ENCODE data around the gene PILRB. TPM values are rescaled to one million over a fixed set of nuclear protein-coding genes. Genes with fewer than 3 reads are reported as not detected.
"Not testable (repeated sequence)": the region's sequence is repeated elsewhere in the genome, so short reads cannot be mapped to it uniquely, and the experiment has no call there.

PILRB gene
- total and polyA plus RNA-seq, 7 donors = 11.2 to 19.2 (median 13.4) TPM

DNA sequence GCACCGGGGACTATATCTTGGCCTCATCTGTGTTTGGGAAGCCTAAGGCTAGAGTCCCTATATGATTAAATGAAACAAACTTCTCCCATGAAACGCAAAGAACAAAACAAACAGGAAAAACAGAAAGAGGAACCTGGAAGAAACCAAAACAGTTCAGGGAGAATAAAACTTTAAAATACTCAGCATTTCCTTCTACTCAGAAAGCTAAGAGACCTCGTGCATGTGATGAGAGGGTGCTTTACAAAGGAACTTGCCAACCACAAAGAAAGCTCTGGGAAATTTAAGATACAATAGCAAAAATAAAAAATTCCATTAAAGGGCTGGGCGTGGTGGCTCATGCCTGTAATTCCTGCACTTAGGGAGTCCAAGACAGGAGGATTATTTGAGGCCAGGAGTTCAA lies 22.3 kb downstream of the PILRB start:
- Histone ChIP-seq H3K9me3 (no peaks in the 10 kb centered on the region), H3K4me1 (peaks cover 4% of the 10 kb centered on the region), H3K27ac (no peak overlapping the region), H3K36me3 (ENCODE audit: insufficient read depth in 1 of 2, low read depth in 1 of 2) (no peaks in the 10 kb centered on the region), H3K4me3 (no peak overlapping the region), H3K27me3 (ENCODE audit: insufficient read depth in 3 of 3, low read length in 2 of 3) (no peaks in the 10 kb centered on the region)
- intact Hi-C loops (cut with DNase I) = no loop called here
- DNase-seq (no peak), ATAC-seq (no peak)
- TF ChIP-seq, protein P1, sequence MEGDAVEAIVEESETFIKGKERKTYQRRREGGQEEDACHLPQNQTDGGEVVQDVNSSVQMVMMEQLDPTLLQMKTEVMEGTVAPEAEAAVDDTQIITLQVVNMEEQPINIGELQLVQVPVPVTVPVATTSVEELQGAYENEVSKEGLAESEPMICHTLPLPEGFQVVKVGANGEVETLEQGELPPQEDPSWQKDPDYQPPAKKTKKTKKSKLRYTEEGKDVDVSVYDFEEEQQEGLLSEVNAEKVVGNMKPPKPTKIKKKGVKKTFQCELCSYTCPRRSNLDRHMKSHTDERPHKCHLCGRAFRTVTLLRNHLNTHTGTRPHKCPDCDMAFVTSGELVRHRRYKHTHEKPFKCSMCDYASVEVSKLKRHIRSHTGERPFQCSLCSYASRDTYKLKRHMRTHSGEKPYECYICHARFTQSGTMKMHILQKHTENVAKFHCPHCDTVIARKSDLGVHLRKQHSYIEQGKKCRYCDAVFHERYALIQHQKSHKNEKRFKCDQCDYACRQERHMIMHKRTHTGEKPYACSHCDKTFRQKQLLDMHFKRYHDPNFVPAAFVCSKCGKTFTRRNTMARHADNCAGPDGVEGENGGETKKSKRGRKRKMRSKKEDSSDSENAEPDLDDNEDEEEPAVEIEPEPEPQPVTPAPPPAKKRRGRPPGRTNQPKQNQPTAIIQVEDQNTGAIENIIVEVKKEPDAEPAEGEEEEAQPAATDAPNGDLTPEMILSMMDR (IDR thresholded peaks at IDR 0.05) = no peak
- WGBS, 3 donors = 82 to 90% (median 84%) methylated on average over 4 of the region's 4 CpGs

DNA sequence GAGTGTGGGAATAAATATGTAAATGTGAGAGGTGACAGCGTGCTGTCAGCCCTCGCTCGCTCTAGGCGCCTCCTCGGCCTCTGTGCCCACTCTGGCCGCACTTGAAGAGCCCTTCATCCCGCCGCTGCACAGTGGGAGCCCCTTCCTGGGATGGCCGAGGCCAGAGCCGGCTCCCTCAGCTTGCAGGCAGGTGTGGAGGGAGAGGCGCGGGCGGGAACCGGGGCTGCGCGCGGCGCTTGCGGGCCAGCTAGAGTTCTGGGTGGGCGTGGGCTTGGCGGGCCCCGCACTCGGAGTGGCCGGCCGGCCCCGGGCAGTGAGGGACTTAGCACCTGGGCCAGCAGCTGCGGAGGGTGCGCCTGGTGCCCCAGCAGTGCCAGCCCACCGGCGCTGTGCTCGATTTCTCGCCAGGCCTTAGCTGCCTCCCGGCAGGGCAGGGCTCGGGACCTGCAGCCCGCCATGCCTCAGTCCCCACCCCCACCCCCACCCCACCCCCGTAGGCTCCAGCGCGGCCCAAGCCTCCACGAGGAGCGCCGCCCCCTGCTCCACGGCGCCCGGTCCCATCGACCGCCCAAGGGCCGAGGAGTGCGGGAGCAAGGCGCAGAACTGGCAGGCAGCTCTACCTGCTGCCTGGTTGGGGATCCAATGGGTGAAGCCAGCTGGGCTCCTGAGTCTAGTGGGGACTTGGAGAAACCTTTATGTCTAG lies 23.8 kb downstream of the PILRB start:
- ATAC-seq; H3K9me3 ChIP-seq; H3K27me3 ChIP-seq (ENCODE audit: insufficient read depth in 3 of 3, low read length in 2 of 3); H3K27ac ChIP-seq; H3K36me3 ChIP-seq (ENCODE audit: insufficient read depth in 1 of 2, low read depth in 1 of 2); intact Hi-C loops (cut with DNase I); DNase-seq; H3K4me3 ChIP-seq: not testable (repeated sequence)
- H3K4me1 ChIP-seq = peaks cover 13% of the 10 kb centered on the region
- WGBS, 3 donors = 78 to 80% (median 79%) methylated on average over 41 to 49 of the region's 49 CpGs

DNA sequence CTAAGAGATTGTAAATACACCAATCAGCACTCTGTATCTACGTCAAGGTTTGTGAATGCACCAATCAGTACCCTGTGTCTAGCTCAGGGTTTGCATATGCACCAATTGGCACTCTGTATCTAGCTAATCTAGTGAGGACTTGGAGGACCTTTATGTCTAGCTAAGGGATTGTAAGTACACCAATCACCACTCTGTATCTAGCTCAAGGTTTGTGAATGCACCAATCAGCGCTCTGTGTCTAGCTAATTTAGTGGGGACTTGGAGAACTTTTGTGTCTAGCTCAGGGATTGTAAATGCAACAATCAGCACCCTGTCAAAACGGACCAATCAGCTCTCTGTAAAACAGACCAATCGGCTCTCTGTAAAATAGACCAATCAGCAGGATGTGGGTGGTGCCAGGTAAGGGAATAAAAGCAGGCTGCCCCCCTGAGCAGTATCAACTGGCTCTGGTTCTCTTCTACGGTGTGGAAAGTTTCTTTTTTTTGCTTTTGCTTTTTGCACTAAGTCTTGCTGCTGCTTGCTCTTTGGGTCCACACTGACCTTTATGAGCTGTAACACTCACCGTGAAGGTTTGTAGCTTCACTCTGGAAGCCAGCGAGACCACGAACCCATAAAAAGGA lies 24.4 kb downstream of the PILRB start:
- intact Hi-C loops (cut with DNase I); DNase-seq; H3K36me3 ChIP-seq (ENCODE audit: insufficient read depth in 1 of 2, low read depth in 1 of 2); H3K4me3 ChIP-seq; H3K9me3 ChIP-seq; H3K27me3 ChIP-seq (ENCODE audit: insufficient read depth in 3 of 3, low read length in 2 of 3); H3K27ac ChIP-seq; ATAC-seq: not testable (repeated sequence)
- 83 to 88% (median 85%) methylated on average over 8 of the region's 8 CpGs for WGBS, 3 donors
- peaks cover 18% of the 10 kb centered on the region for H3K4me1 ChIP-seq

DNA sequence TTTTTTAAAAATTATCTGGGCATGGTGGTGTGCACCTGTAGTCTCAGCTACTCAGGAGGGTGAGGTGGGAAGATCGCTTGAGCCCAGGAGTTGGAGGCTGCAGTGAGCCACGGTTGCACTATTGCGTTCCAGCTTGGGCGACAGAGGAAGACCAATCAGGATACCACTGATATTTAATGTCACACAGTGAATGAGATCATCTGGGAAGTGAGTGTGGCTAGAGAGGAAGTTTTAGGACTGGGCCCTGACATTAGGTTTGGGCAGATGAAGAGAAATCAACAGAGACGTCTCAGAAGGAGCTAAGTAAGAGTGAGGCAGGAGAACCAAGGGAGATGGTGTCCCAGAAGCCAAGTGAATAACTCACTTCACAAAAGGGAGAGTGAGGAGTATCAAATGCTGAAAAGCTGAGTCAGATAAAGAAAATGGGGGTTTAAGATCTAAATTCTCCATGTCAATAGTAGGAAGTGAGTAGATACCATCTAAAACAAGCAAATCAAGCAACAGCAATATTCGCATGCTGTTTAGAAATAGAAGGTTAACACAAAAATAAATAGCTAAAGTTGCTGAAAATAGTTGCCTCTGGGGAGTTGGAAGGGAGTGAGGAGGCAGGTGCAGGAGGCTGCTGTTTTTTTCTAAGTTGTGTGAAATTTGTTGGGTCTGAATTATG lies 26.8 kb downstream of the PILRB start:
- intact Hi-C loops (cut with DNase I) = no loop called here
- DNase-seq (no peak), ATAC-seq (no peak)
- no peaks in the 10 kb centered on the region for H3K36me3 ChIP-seq (ENCODE audit: insufficient read depth in 1 of 2, low read depth in 1 of 2)
- no peaks in the 10 kb centered on the region for H3K27me3 ChIP-seq (ENCODE audit: insufficient read depth in 3 of 3, low read length in 2 of 3)
- WGBS, 3 donors = 65 to 71% (median 70%) methylated on average over 6 of the region's 6 CpGs
- H3K4me1 ChIP-seq = peaks cover 18% of the 10 kb centered on the region
- no peak overlapping the region for H3K27ac ChIP-seq
- H3K9me3 ChIP-seq = no peaks in the 10 kb centered on the region
- no peak overlapping the region for H3K4me3 ChIP-seq
- TF ChIP-seq, protein P1 (IDR thresholded peaks at IDR 0.05) = no peak

DNA sequence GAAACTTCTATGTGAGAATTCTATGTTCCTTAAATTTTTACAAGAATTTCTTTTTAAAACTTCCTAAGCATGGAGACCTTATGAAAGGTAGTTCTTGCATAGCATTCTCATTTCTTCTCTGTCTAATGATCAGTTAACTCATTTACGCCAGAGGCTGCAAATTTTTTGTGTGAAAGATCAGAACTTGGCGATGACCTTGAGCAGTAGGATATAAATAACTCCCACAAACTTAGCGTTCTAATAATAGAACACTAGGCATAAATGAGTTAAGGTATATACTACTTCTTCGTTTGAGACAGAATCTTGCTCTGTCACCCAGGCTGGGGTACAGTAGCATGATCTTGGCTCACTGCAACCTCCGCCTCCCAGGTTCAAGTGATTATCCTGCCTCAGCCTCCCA lies 29.0 kb downstream of the PILRB start:
- H3K4me3 ChIP-seq = no peak overlapping the region
- 41 to 55% (median 41%) methylated on average over 5 of the region's 5 CpGs for WGBS, 3 donors
- H3K27ac ChIP-seq = no peak overlapping the region
- DNase-seq (no peak), ATAC-seq (no peak)
- no peaks in the 10 kb centered on the region for H3K36me3 ChIP-seq (ENCODE audit: insufficient read depth in 1 of 2, low read depth in 1 of 2)
- no peaks in the 10 kb centered on the region for H3K9me3 ChIP-seq
- H3K27me3 ChIP-seq (ENCODE audit: insufficient read depth in 3 of 3, low read length in 2 of 3) = no peaks in the 10 kb centered on the region
- TF ChIP-seq, protein P1 (IDR thresholded peaks at IDR 0.05) = no peak
- H3K4me1 ChIP-seq = peaks cover 18% of the 10 kb centered on the region
- intact Hi-C loops (cut with DNase I) = no loop called here

Measured in psoas muscle (tissue), 8 donors.